Thoracic aorta (tissue), 2 donors: ENCODE results near the gene CERS1. TPM values are rescaled to one million over a fixed set of nuclear protein-coding genes. Genes with fewer than 3 reads are reported as not detected.

Source experiments
- ATAC-seq: fragments of 150-250 bp; one replicate; pipeline ENCODE4 v1.8.0; 2017; ENCODE audit warnings: low read depth; ENCODE audit not compliant: insufficient number of reproducible peaks, low FRiP score
- DNase-seq: peaks from one replicate; pipeline ENCODE4 v3.0.0-alpha.2; 2020; ENCODE audit warnings: low spot score
- H3K27ac ChIP-seq, 2 donors: fragments of 200-600 bp; sonication (generic); 1 replicate in 1 of 2; 2 replicates in 1 of 2; pipeline ENCODE4 v1.5.1; 2016; ENCODE audit warnings: mild to moderate bottlenecking in 2 of 2, moderate library complexity in 2 of 2
- H3K27me3 ChIP-seq: fragments of 200-600 bp; sonication (generic); replicated peaks from 2 replicates; pipeline ENCODE4 v1.6.0; 2016; ENCODE audit warnings: mild to moderate bottlenecking; ENCODE audit not compliant: insufficient read depth
- H3K36me3 ChIP-seq: fragments of 200-600 bp; sonication (generic); one replicate; pipeline ENCODE4 v1.5.1; 2016
- H3K4me1 ChIP-seq, 2 donors: fragments of 200-600 bp; sonication (generic); 1 replicate in 1 of 2; 2 replicates in 1 of 2; pipeline versions ENCODE4 v1.5.1 to v1.6.0; 2016; ENCODE audit warnings: low read depth in 2 of 2, mild to moderate bottlenecking in 1 of 2; ENCODE audit not compliant: control insufficient read depth in 1 of 2
- H3K4me3 ChIP-seq: fragments of 200-600 bp; sonication (generic); 2 replicates; pipeline ENCODE4 v1.5.1; 2016; ENCODE audit warnings: mild to moderate bottlenecking
- H3K9me3 ChIP-seq: fragments of 200-600 bp; sonication (generic); 2 replicates; pipeline ENCODE4 v1.5.1; 2016
- CTCF ChIP-seq: fragments of 200-600 bp; sonication (generic); IDR thresholded peaks from one replicate; pipeline ENCODE4 v1.5.1; 2019; ENCODE audit warnings: antibody characterized with exemption
- total RNA-seq, 2 donors: library from RNA; depleted of rRNA; stranded (reverse); fragments of >200 nt; gene quantifications; one replicate each; pipeline versions ENCODE4 v1.1.0 to v1.2.3, GENCODE V29; 2016

CERS1 gene
- 1 to 10 TPM; 1.1 to 1.7 TPM for total RNA-seq

GRCh38 chr19:18895824-18896341, at the start of gene CERS1:
TSS of gene CERS1 (minus strand) at chr19:18896158. CDS start at chr19:18896072, 86 bp downstream.
- H3K27ac ChIP-seq, result no peak within 1 kb of the TSS

GRCh38 chr19:18945297-18945696, 49.3 kb upstream of the CERS1 start:
- Histone ChIP-seq H3K27ac (no peak overlapping the region), H3K27me3 (no peaks in the 10 kb centered on the region), H3K9me3 (no peaks in the 10 kb centered on the region), H3K4me1 (no peaks in the 10 kb centered on the region), H3K36me3 (no peaks in the 10 kb centered on the region), H3K4me3 (no peak overlapping the region)
- no peak for ATAC-seq
- DNase-seq, result no peak
- TF ChIP-seq CTCF, result no peak

More at GRCh38 chr19:18895824-18896341, at the start of gene CERS1:
- no peak for TF ChIP-seq CTCF
- Histone ChIP-seq H3K4me1 (peaks cover 3 to 21% of the 10 kb centered on the region in 2 donors), H3K36me3 (peaks cover 19% of the 10 kb centered on the region), H3K9me3 (no peaks in the 10 kb centered on the region), H3K4me3 (peak within 1 kb of the TSS; percentile 44), H3K27me3 (no peaks in the 10 kb centered on the region)
- ATAC-seq (no peak), DNase-seq (no peak)

GRCh38 chr19:18943465-18943864, 47.5 kb upstream of the CERS1 start:
- H3K4me3 ChIP-seq, result no peak overlapping the region
- DNase-seq, result no peak
- no peak overlapping the region for H3K27ac ChIP-seq
- no peaks in the 10 kb centered on the region for H3K36me3 ChIP-seq
- peaks cover 6% of the 10 kb centered on the region in 2 donors for H3K4me1 ChIP-seq
- no peak for ATAC-seq
- no peak for TF ChIP-seq CTCF
- no peaks in the 10 kb centered on the region for H3K27me3 ChIP-seq
- H3K9me3 ChIP-seq, result no peaks in the 10 kb centered on the region

GRCh38 chr19:18942692-18943091, 46.7 kb upstream of the CERS1 start:
- H3K27me3 ChIP-seq, result no peaks in the 10 kb centered on the region
- H3K27ac ChIP-seq, result no peak overlapping the region
- no peak for TF ChIP-seq CTCF
- H3K36me3 ChIP-seq, result no peaks in the 10 kb centered on the region
- DNase-seq (no peak), ATAC-seq (no peak)
- no peaks in the 10 kb centered on the region for H3K9me3 ChIP-seq
- peaks cover 6% of the 10 kb centered on the region in 2 donors for H3K4me1 ChIP-seq
- no peak overlapping the region for H3K4me3 ChIP-seq

GRCh38 chr19:18941628-18942354, 45.8 kb upstream of the CERS1 start:
- Histone ChIP-seq H3K27ac (no peak overlapping the region), H3K4me3 (peak overlapping the region; percentile 52)
- ATAC-seq, result no peak

More at GRCh38 chr19:18941628-18942354, 45.8 kb upstream of the CERS1 start:
- Histone ChIP-seq H3K4me1 (peaks cover 6% of the 10 kb centered on the region in 2 donors), H3K27me3 (no peaks in the 10 kb centered on the region), H3K9me3 (no peaks in the 10 kb centered on the region), H3K36me3 (no peaks in the 10 kb centered on the region)
- no peak for DNase-seq
- no peak for TF ChIP-seq CTCF
